SK-N-MC (cell line): ENCODE data around the gene THOP1.

Experiments used
- EZH2 ChIP-seq: fragments of 200-600 bp; sonication (generic); IDR thresholded peaks from one replicate; pipeline ENCODE4 v1.6.1; 2017; ENCODE audit warnings: antibody characterized with exemption
- FOXP2 ChIP-seq: optimal IDR thresholded peaks from 2 replicates; pipeline ENCODE3; 2011; ENCODE audit warnings: mild to moderate bottlenecking, moderate library complexity; ENCODE audit not compliant: insufficient read depth; ENCODE audit errors: extremely low read length, control extremely low read depth
- POLR2AphosphoS5 ChIP-seq: IDR thresholded peaks from 2 replicates; pipeline ENCODE4 v1.6.1; 2012; ENCODE audit warnings: mild to moderate bottlenecking, low read depth, low read length, borderline replicate concordance

DNA sequence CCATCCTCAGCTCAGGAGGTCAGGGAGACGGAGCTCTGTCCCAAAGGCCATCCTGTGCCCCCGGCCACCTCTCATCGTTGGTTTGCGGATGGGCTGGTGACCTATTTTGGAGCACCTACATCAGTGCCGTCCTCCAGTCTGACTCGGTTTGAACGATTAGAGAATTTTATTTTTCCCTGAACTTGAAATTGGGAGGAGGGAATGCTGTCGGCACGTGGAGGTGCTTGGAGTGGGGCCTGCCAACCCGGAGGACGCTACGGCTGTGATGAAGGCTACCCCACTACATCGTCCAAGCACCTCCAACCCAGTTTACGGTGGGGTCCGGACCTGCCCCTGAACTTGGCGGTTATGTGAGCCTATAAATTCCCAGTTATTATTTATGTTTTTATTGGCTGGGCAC, 31.3 kb downstream of the THOP1 start:
- TF ChIP-seq EZH2 (no peak), FOXP2 (no peak), POLR2AphosphoS5 (no peak)
